ENCODE data around the gene INPP4B. TPM values are rescaled to one million over a fixed set of nuclear protein-coding genes. Genes with fewer than 3 reads are reported as not detected.

Gene INPP4B
- total and polyA plus RNA-seq, 2 of the 4 experiments (the other 2 are of a cell fraction), result 1.8 to 14.0 TPM

DNA sequence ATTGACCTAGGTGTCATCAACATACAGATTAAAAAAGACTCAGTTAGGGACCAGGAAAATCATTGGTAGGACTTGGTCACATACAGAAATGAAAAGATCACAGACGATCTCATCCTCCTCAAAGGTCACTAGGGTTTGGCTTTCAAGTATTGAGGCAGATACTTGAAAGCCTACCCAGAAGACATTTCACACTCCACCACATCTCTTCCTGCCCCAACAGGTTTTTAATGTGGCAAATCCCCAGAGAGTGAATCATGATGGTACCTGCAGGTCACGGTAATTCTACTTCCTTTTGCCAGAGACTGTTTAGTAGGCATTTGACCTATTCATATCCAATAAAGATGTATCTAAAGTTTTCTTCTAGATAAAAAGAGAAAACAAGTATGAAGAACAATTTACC, 44.1 kb downstream of the INPP4B start:
- Histone ChIP-seq H3K23ac (ENCODE audit: low read depth, low read length) (no peak overlapping the region), H3K36me3 (ENCODE audit: control insufficient read depth, insufficient read depth, low read length) (no peaks in the 10 kb centered on the region), H2AFZ (replicated peaks; ENCODE audit: low read length, poor library complexity) (no peak overlapping the region), H3K4ac (ENCODE audit: low read depth, low read length) (no peak overlapping the region), H4K5ac (ENCODE audit: low read depth, low read length) (no peak overlapping the region), H2BK15ac (ENCODE audit: low read depth, low read length) (no peak overlapping the region), H3K27ac (ENCODE audit: insufficient read depth, low read length) (no peak overlapping the region), H3K18ac (ENCODE audit: low read depth, low read length) (no peak overlapping the region), H3K9ac (ENCODE audit: low read depth, low read length) (no peak overlapping the region), H3K4me1 (ENCODE audit: control insufficient read depth, insufficient read depth, low read length) (no peaks in the 10 kb centered on the region), H4K91ac (ENCODE audit: insufficient read depth, low read depth, low read length) (no peak overlapping the region), H2BK5ac (ENCODE audit: low read depth, low read length, poor library complexity, severe bottlenecking) (no peak overlapping the region), H2BK20ac (ENCODE audit: low read depth, low read length) (no peak overlapping the region), H4K8ac (ENCODE audit: low read depth in 2 of 2, low read length in 2 of 2) (no peak overlapping the region), H4K20me1 (ENCODE audit: insufficient read depth, low read length) (no peaks in the 10 kb centered on the region), H2AK9ac (replicated peaks; ENCODE audit: low read depth, low read length, poor library complexity) (no peak overlapping the region), H2AK5ac (ENCODE audit: low read depth, low read length) (no peak overlapping the region), H2BK120ac (ENCODE audit: low read depth, low read length) (no peak overlapping the region), H3K9me1 (ENCODE audit: insufficient read depth, low read length) (no peaks in the 10 kb centered on the region), H3K14ac (replicated peaks; ENCODE audit: low read depth, low read length) (no peak overlapping the region), H3K79me1 (ENCODE audit: low read depth in 1 of 2, low read length in 2 of 2) (no peaks in the 10 kb centered on the region), H3K27me3 (ENCODE audit: control insufficient read depth, insufficient read depth, low read length) (no peaks in the 10 kb centered on the region), H3K4me2 (ENCODE audit: low read depth, low read length) (no peak overlapping the region), H3K56ac (ENCODE audit: extremely low read depth, insufficient read depth, low read length) (no peak overlapping the region), H3K9me3 (ENCODE audit: control insufficient read depth, insufficient read depth, low read length) (no peaks in the 10 kb centered on the region), H3K4me3 (ENCODE audit: insufficient read depth, low read depth, low read length) (no peak overlapping the region)
- no peak for ATAC-seq (ENCODE audit: low read depth)
- WGBS, 2 experiments (ENCODE audit: extremely low coverage in 2 of 2, insufficient read length in 1 of 2), result no CpG with 5 or more reads among the region's 2 CpGs
- dilution Hi-C loops (cut with HindIII; ENCODE audit: low sequenced_read_pairs, unreplicated experiment) (no loop called here), intact Hi-C loops (cut with micrococcal nuclease) (no loop called here), in situ Hi-C loops (cut with MboI; ENCODE audit: low sequenced_read_pairs) (no loop called here)
- POLR2A ChIA-PET (ENCODE audit: unreplicated experiment), result no interaction called here
- no TSS peak for BruUV-seq (replicated peaks)
- CTCF ChIA-PET, result no interaction called here
- DNase-seq, result no peak
- TF ChIP-seq SMC3 (IDR thresholded peaks at IDR 0.05; ENCODE audit: low read depth, low read length) (no peak), RFX5 (IDR thresholded peaks at IDR 0.05; ENCODE audit: low read depth, low read length) (no peak), MXI1 (IDR thresholded peaks at IDR 0.05; ENCODE audit: borderline replicate concordance, low read depth, low read length) (no peak), FOS (IDR thresholded peaks at IDR 0.05; ENCODE audit: low read depth, low read length) (no peak), BHLHE40 (IDR thresholded peaks at IDR 0.05; ENCODE audit: low read depth, low read length) (no peak), RAD21 (IDR thresholded peaks at IDR 0.05; ENCODE audit: low read length) (no peak), RCOR1 (IDR thresholded peaks at IDR 0.05; ENCODE audit: insufficient replicate concordance, low read length) (no peak), POLR2A (IDR thresholded peaks at IDR 0.05; ENCODE audit: low read depth, low read length) (no peak), CEBPB (IDR thresholded peaks at IDR 0.05; ENCODE audit: low read depth, low read length) (no peak), NFE2L2 (IDR thresholded peaks at IDR 0.05; ENCODE audit: low read depth, low read length) (no peak), MAFK (IDR thresholded peaks at IDR 0.05; ENCODE audit: low read depth, low read length) (no peak), CHD1 (IDR thresholded peaks at IDR 0.05; ENCODE audit: low read depth, low read length) (no peak), MAZ (IDR thresholded peaks at IDR 0.05; ENCODE audit: borderline replicate concordance, low read depth, low read length) (no peak)
- TF ChIP-seq, protein P1, sequence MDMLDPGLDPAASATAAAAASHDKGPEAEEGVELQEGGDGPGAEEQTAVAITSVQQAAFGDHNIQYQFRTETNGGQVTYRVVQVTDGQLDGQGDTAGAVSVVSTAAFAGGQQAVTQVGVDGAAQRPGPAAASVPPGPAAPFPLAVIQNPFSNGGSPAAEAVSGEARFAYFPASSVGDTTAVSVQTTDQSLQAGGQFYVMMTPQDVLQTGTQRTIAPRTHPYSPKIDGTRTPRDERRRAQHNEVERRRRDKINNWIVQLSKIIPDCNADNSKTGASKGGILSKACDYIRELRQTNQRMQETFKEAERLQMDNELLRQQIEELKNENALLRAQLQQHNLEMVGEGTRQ (IDR thresholded peaks at IDR 0.05; ENCODE audit: low read depth, low read length), result no peak
- TF ChIP-seq, protein P2, sequence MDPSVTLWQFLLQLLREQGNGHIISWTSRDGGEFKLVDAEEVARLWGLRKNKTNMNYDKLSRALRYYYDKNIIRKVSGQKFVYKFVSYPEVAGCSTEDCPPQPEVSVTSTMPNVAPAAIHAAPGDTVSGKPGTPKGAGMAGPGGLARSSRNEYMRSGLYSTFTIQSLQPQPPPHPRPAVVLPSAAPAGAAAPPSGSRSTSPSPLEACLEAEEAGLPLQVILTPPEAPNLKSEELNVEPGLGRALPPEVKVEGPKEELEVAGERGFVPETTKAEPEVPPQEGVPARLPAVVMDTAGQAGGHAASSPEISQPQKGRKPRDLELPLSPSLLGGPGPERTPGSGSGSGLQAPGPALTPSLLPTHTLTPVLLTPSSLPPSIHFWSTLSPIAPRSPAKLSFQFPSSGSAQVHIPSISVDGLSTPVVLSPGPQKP (IDR thresholded peaks at IDR 0.05; ENCODE audit: borderline replicate concordance, low read depth, low read length), result no peak
- TF ChIP-seq, protein P3, sequence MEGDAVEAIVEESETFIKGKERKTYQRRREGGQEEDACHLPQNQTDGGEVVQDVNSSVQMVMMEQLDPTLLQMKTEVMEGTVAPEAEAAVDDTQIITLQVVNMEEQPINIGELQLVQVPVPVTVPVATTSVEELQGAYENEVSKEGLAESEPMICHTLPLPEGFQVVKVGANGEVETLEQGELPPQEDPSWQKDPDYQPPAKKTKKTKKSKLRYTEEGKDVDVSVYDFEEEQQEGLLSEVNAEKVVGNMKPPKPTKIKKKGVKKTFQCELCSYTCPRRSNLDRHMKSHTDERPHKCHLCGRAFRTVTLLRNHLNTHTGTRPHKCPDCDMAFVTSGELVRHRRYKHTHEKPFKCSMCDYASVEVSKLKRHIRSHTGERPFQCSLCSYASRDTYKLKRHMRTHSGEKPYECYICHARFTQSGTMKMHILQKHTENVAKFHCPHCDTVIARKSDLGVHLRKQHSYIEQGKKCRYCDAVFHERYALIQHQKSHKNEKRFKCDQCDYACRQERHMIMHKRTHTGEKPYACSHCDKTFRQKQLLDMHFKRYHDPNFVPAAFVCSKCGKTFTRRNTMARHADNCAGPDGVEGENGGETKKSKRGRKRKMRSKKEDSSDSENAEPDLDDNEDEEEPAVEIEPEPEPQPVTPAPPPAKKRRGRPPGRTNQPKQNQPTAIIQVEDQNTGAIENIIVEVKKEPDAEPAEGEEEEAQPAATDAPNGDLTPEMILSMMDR (conservative IDR thresholded peaks at IDR 0.05; ENCODE audit: low read depth, low read length), result no peak
